Measurements from ENCODE around the gene PRKAR2B. TPM values are rescaled to one million over a fixed set of nuclear protein-coding genes. Genes with fewer than 3 reads are reported as not detected.

The PRKAR2B gene
- total RNA-seq, 1 experiment from 2014 or later = 15.1 TPM

DNA sequence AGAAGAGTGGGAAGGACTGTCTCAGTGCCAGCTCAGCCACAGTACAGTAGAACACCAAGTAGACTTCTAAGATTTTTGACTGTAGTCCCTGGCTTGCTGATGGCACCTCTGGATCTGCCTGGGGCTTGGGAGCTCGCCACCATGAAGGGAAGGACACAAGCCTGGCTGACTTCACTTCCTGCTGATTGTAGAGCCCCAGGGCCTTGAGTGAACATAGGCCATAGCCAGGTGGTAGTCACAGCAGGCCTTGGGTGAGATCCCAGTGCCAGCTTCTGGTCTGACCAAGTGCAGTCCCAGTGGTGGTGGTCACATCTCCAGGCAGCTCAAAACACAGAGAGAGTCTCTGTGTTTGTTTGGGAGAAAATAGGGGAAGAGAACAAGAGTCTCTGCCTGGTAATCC is 66.7 kb downstream of the PRKAR2B start:
- Histone ChIP-seq H3K27ac (ENCODE audit: low read depth, low read length) (no peak overlapping the region), H3K4me3 (replicated peaks in 1 of 2; ENCODE audit: low read depth in 1 of 2, low read length in 2 of 2) (no peak overlapping the region), H3K4me1 (ENCODE audit: control insufficient read depth in 1 of 2, insufficient read depth in 2 of 2, low read length in 2 of 2) (no peaks in the 10 kb centered on the region), H3K36me3 (ENCODE audit: control insufficient read depth in 1 of 2, insufficient read depth in 2 of 2, low read length in 2 of 2) (no peaks in the 10 kb centered on the region), H3K9me2 (ENCODE audit: insufficient read depth) (no peaks in the 10 kb centered on the region), H3K79me2 (ENCODE audit: insufficient read depth, low read length) (no peaks in the 10 kb centered on the region), H2AFZ (ENCODE audit: low read depth, low read length, poor library complexity, severe bottlenecking) (no peak overlapping the region), H4K20me1 (ENCODE audit: insufficient read depth) (no peaks in the 10 kb centered on the region), H3K9ac (ENCODE audit: low read length) (no peak overlapping the region), H3K4me2 (ENCODE audit: low read length) (no peak overlapping the region), H3K27me3 (ENCODE audit: insufficient read depth, low read length) (no peaks in the 10 kb centered on the region), H3K9me3 (ENCODE audit: control insufficient read depth in 1 of 2, insufficient read depth in 1 of 2, low read depth in 1 of 2, low read length in 2 of 2) (no peaks in the 10 kb centered on the region)
- TF ChIP-seq, protein P1, sequence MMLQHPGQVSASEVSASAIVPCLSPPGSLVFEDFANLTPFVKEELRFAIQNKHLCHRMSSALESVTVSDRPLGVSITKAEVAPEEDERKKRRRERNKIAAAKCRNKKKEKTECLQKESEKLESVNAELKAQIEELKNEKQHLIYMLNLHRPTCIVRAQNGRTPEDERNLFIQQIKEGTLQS (IDR thresholded peaks at IDR 0.05) = no peak
- no peak for TF ChIP-seq EZH2phosphoT487 (IDR thresholded peaks at IDR 0.05; ENCODE audit: borderline replicate concordance)
- no peak for TF ChIP-seq TCF7L2 (IDR thresholded peaks at IDR 0.05; ENCODE audit: borderline replicate concordance, extremely low read depth, insufficient read depth, insufficient read length)
- no peak for TF ChIP-seq JUND (IDR thresholded peaks at IDR 0.05)
- DNase-seq (ENCODE audit: low read depth, low spot score) (no peak), ATAC-seq (no peak)
- BruUV-seq (replicated peaks) = no TSS peak
- RAD21 ChIA-PET (ENCODE audit: low non-redundant PET in 1 of 2, low total read pairs in 2 of 2, uncharacterized antibody in 2 of 2, unreplicated experiment in 2 of 2) = no interaction called here
- CTCF ChIA-PET = no interaction called here
- intact Hi-C loops (cut with micrococcal nuclease) = no loop called here
- POLR2A ChIA-PET = no interaction called here

DNA sequence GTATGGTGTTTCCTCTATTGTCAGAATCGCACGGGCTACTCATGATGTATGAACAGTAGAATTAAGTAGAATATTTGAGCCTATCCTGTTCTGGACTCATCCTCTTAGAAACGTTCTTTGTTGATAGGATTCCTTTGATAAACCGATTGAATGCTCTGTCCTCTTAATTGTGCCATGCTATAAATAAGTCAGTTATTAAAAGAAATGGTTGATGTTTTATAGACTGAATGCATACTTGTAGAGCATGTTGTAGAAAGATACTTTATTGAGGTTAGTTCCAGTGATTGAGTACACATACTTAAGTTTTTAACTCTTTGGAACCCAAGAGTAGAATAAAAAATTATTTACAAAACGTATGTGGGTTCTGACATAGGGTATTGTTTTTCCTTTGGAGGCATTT is 69.4 kb downstream of the PRKAR2B start:
- CTCF ChIA-PET = no interaction called here
- DNase-seq (ENCODE audit: low read depth, low spot score) (no peak), ATAC-seq (no peak)
- no TSS peak for BruUV-seq (replicated peaks)
- RAD21 ChIA-PET (ENCODE audit: low non-redundant PET in 1 of 2, low total read pairs in 2 of 2, uncharacterized antibody in 2 of 2, unreplicated experiment in 2 of 2) = no interaction called here
- H3K27me3 ChIP-seq (ENCODE audit: insufficient read depth, low read length) = no peaks in the 10 kb centered on the region
- H3K4me2 ChIP-seq (ENCODE audit: low read length) = no peak overlapping the region
- no peaks in the 10 kb centered on the region for H3K9me2 ChIP-seq (ENCODE audit: insufficient read depth)
- no peak overlapping the region for H3K9ac ChIP-seq (ENCODE audit: low read length)
- H3K4me1 ChIP-seq (ENCODE audit: control insufficient read depth in 1 of 2, insufficient read depth in 2 of 2, low read length in 2 of 2) = no peaks in the 10 kb centered on the region
- POLR2A ChIA-PET = no interaction called here
- H3K36me3 ChIP-seq (ENCODE audit: control insufficient read depth in 1 of 2, insufficient read depth in 2 of 2, low read length in 2 of 2) = no peaks in the 10 kb centered on the region
- H3K27ac ChIP-seq (ENCODE audit: low read depth, low read length) = no peak overlapping the region
- TF ChIP-seq, protein P2, sequence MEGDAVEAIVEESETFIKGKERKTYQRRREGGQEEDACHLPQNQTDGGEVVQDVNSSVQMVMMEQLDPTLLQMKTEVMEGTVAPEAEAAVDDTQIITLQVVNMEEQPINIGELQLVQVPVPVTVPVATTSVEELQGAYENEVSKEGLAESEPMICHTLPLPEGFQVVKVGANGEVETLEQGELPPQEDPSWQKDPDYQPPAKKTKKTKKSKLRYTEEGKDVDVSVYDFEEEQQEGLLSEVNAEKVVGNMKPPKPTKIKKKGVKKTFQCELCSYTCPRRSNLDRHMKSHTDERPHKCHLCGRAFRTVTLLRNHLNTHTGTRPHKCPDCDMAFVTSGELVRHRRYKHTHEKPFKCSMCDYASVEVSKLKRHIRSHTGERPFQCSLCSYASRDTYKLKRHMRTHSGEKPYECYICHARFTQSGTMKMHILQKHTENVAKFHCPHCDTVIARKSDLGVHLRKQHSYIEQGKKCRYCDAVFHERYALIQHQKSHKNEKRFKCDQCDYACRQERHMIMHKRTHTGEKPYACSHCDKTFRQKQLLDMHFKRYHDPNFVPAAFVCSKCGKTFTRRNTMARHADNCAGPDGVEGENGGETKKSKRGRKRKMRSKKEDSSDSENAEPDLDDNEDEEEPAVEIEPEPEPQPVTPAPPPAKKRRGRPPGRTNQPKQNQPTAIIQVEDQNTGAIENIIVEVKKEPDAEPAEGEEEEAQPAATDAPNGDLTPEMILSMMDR (IDR thresholded peaks at IDR 0.05 in 2 of 3, conservative IDR thresholded peaks at IDR 0.05 in 1 of 3; ENCODE audit: borderline replicate concordance in 1 of 3, insufficient read depth in 1 of 3, low read depth in 2 of 3, low read length in 2 of 3) = no peak
- TF ChIP-seq, protein P3, sequence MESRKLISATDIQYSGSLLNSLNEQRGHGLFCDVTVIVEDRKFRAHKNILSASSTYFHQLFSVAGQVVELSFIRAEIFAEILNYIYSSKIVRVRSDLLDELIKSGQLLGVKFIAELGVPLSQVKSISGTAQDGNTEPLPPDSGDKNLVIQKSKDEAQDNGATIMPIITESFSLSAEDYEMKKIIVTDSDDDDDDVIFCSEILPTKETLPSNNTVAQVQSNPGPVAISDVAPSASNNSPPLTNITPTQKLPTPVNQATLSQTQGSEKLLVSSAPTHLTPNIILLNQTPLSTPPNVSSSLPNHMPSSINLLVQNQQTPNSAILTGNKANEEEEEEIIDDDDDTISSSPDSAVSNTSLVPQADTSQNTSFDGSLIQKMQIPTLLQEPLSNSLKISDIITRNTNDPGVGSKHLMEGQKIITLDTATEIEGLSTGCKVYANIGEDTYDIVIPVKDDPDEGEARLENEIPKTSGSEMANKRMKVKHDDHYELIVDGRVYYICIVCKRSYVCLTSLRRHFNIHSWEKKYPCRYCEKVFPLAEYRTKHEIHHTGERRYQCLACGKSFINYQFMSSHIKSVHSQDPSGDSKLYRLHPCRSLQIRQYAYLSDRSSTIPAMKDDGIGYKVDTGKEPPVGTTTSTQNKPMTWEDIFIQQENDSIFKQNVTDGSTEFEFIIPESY (IDR thresholded peaks at IDR 0.05; ENCODE audit: extremely low read depth, insufficient replicate concordance, low read length) = no peak
- TF ChIP-seq EGR1 (IDR thresholded peaks at IDR 0.05; ENCODE audit: low read depth) = no peak
- no peak for TF ChIP-seq SIN3A (IDR thresholded peaks at IDR 0.05; ENCODE audit: low read depth)
- TF ChIP-seq ZNF274 (IDR thresholded peaks at IDR 0.05; ENCODE audit: low read depth, low read length) = no peak
- no peak for TF ChIP-seq EZH2phosphoT487 (IDR thresholded peaks at IDR 0.05; ENCODE audit: borderline replicate concordance)
- no peak for TF ChIP-seq TCF7L2 (IDR thresholded peaks at IDR 0.05; ENCODE audit: borderline replicate concordance, extremely low read depth, insufficient read depth, insufficient read length)
- TF ChIP-seq POLR2AphosphoS5 (IDR thresholded peaks at IDR 0.05; ENCODE audit: low read depth, low read length) = no peak
- TF ChIP-seq POLR2A (IDR thresholded peaks at IDR 0.05; ENCODE audit: borderline replicate concordance, extremely low read depth, insufficient read depth, insufficient read length) = no peak
- no peak for TF ChIP-seq FOSL1 (IDR thresholded peaks at IDR 0.05; ENCODE audit: low read depth)
- TF ChIP-seq, protein P1 (IDR thresholded peaks at IDR 0.05) = no peak
- no peak overlapping the region for H3K4me3 ChIP-seq (replicated peaks in 1 of 2; ENCODE audit: low read depth in 1 of 2, low read length in 2 of 2)
- H2AFZ ChIP-seq (ENCODE audit: low read depth, low read length, poor library complexity, severe bottlenecking) = no peak overlapping the region
- H4K20me1 ChIP-seq (ENCODE audit: insufficient read depth) = no peaks in the 10 kb centered on the region
- intact Hi-C loops (cut with micrococcal nuclease) = no loop called here
- H3K79me2 ChIP-seq (ENCODE audit: insufficient read depth, low read length) = no peaks in the 10 kb centered on the region
- no peaks in the 10 kb centered on the region for H3K9me3 ChIP-seq (ENCODE audit: control insufficient read depth in 1 of 2, insufficient read depth in 1 of 2, low read depth in 1 of 2, low read length in 2 of 2)
